ENCODE measurements around the gene SLC18A2.
"Not testable (repeated sequence)": the region's sequence is repeated elsewhere in the genome, so short reads cannot be mapped to it uniquely, and the experiment has no call there.

The SLC18A2 gene

GRCh38 chr10:117266400-117266799 lies 25.5 kb downstream of the SLC18A2 start:
- no peak for DNase-seq

- no peak for DNase-seq
Measured at GRCh38 chr10:117266812-117267211, 25.9 kb downstream of the SLC18A2 start.

GRCh38 chr10:117268258-117268657 lies 27.3 kb downstream of the SLC18A2 start:
- DNase-seq = no peak

GRCh38 chr10:117268907-117269306 lies 28.0 kb downstream of the SLC18A2 start:
- DNase-seq = no peak

GRCh38 chr10:117271427-117271826 lies 30.5 kb downstream of the SLC18A2 start:
- peak; percentile 4 for DNase-seq

- no peak for DNase-seq
Measured at GRCh38 chr10:117272195-117273076, 31.5 kb downstream of the SLC18A2 start.

- no peak for DNase-seq
Measured at GRCh38 chr10:117273980-117274379, 33.1 kb downstream of the SLC18A2 start.

GRCh38 chr10:117274509-117274908 lies 33.6 kb downstream of the SLC18A2 start:
- DNase-seq = no peak

- DNase-seq = no peak
Measured at GRCh38 chr10:117275121-117275520, 34.2 kb downstream of the SLC18A2 start.

- DNase-seq = no peak
Measured at GRCh38 chr10:117277675-117278074, 36.8 kb downstream of the SLC18A2 start.

GRCh38 chr10:117284716-117285494 lies 44.0 kb downstream of the SLC18A2 start:
- no peak for DNase-seq

GRCh38 chr10:117290872-117291271 lies 50.0 kb downstream of the SLC18A2 start:
- DNase-seq = not testable (repeated sequence)

GRCh38 chr10:117294039-117294645 lies 53.2 kb downstream of the SLC18A2 start:
- no peak for DNase-seq

- DNase-seq = no peak
Measured at GRCh38 chr10:117294735-117295134, 53.8 kb downstream of the SLC18A2 start.

- no peak for DNase-seq
Measured at GRCh38 chr10:117298219-117298618, 57.3 kb downstream of the SLC18A2 start.

GRCh38 chr10:117299435-117299834 lies 58.5 kb downstream of the SLC18A2 start:
- no peak for DNase-seq

GRCh38 chr10:117300671-117301070 lies 59.8 kb downstream of the SLC18A2 start:
- no peak for DNase-seq

GRCh38 chr10:117303451-117303850 lies 62.5 kb downstream of the SLC18A2 start:
- not testable (repeated sequence) for DNase-seq

GRCh38 chr10:117306674-117307073 lies 65.8 kb downstream of the SLC18A2 start:
- no peak for DNase-seq

GRCh38 chr10:117311261-117311660 lies 70.3 kb downstream of the SLC18A2 start:
- DNase-seq = no peak

GRCh38 chr10:117312430-117312829 lies 71.5 kb downstream of the SLC18A2 start:
- DNase-seq = no peak

- no peak for DNase-seq
Measured at GRCh38 chr10:117313641-117314040, 72.7 kb downstream of the SLC18A2 start.

- DNase-seq = no peak
Measured at GRCh38 chr10:117316701-117317100, 75.8 kb downstream of the SLC18A2 start.
